ENCODE measurements around the gene ACAP2.
"Not testable (repeated sequence)": the region's sequence is repeated elsewhere in the genome, so short reads cannot be mapped to it uniquely, and the experiment has no call there.

The ACAP2 gene

DNA sequence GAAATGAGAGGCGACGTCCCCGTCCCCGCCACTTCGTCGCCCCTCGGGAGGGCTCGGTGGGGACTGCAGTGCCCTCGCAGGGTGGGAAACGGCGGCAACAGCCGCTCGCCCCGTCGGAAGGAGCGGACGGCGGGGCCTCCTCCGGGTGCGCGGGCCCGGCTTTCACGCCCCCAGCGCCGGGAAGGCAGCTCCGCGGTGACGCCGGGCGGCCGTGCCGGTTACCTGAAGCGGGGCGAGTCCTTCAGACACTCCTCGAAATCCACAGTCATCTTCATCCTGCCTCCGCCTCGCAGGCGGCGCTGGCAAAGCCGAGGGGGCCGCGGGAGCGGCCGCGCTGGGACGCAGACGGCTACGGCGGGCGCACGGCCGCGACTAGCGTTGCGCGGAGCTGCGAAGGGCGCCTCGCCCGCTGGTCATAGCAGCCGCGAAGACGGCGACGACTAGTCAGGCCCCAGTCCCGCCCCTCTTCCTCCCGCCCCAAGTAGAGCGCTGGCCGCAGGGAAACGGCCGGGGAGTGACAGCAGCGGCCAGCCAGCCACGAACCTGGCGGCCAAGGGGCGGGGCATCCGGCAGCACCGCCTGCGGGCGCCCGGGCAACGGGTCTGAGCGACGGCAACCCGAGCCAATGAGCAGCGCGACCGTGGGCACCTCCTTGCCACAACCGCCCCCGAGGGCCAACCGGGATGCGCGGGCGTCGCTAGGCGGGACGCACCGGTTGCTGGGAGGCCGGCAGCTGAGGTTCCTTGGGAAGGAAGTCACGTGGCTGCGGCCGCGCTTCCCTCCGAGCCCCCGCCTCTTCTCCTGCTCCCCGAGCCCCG is at the start of gene ACAP2:
Gene ACAP2, minus strand, starts transcription at position 448 of the 818 bp plus-strand sequence. Its CDS starts 173 bp downstream, at position 275.
- DNase-seq (ENCODE audit: low spot score), result peak; percentile 100

DNA sequence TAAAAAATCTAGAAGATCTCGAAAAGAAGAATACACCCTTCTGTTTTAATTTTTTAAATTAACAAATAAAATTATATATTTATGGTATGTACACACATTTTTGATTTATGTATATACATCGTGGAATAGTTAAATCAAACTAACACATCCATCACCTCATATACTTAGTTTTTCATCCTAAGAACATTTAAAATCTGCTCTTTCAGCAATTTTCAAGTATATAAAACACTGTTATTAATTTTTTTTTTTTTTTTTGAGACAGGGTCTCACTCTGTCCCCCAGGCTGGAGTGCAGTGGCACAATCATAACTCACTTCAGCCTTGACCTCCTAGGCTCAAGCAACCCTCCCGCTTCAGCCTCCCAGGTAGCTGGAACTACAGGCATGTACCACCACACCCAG is 32.8 kb upstream of the ACAP2 start:
- no peak for DNase-seq (ENCODE audit: low spot score)

DNA sequence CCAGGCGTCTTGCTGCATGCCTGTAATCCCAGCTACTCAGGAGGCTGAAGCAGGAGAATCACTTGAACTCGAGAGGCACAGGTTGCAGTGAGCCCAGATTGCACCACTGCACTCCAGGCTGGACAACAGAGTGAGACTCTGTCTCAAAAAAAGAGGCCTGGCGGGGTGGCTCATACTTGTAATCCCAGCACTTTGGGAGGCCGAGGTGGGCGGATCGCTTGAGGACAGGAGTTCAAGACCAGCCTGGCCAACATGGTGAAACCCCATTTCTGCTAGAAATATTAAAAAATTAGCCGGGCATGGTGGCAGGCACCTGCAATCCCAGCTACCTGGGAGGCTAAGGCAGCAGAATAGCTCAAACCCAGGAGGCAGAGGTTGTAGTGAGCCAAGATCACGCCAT is 32.3 kb upstream of the ACAP2 start:
- not testable (repeated sequence) for DNase-seq (ENCODE audit: low spot score)

- DNase-seq (ENCODE audit: low spot score), result no peak
Observed at GRCh38 chr3:195468841-195469240, 26.0 kb upstream of the ACAP2 start.

GRCh38 chr3:195468391-195468776 is 25.6 kb upstream of the ACAP2 start:
- no peak for DNase-seq (ENCODE audit: low spot score)

DNA sequence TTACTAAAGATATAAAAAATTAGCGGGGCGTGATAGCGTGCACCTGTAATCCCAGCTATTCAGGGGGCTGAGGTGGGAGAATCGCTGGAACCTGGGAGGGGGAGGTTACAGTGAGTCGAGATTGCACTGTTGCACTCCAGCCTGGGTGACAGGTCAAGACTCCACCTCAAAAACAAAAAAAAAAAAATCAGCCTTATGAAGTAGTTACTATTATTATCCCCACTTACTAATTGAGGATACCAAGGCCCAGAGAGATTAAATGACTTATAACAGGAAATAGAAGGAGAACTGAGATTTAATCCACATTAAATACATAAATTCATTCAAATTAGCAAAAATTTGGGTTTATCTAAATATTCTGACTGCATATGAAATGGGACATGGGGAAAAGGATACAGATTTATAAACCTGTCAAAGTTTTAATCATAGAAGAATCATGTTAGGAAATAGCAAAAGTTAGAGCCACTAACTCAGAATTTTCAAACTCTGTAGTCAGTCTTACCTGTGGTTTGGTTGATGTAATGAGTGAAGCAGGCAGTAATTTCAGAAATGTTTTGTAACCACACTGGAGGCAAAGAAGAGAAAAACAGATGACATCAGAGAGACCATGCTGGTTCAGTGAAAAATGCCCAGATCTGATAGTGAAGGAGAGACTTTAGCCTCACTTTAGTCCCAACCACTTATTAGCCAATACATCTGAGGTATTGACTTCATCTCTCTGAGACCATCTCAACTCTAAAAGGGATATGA is 25.0 kb upstream of the ACAP2 start:
- no peak for DNase-seq (ENCODE audit: low spot score)

GRCh38 chr3:195466251-195466650 is 23.4 kb upstream of the ACAP2 start:
- no peak for DNase-seq (ENCODE audit: low spot score)

DNA sequence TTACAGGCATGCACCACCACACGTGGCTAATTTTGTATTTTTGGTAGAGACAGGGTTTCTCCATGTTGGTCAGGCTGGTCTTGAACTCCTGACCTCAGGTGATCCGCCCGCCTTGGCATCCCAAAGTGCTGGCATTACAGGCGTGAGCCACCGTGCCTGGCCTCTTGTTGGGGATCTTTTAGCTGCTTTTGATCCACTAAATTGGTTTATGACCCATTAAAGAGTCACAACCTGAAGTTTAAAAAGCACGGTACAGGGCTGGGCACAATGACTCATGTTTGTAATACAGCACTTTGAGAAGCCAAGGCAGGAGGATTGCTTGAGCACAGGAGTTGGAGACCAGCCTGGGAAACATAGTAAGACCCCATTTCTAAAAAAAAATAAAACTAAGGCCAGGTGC is 20.1 kb upstream of the ACAP2 start:
- peak; percentile 73 for DNase-seq (ENCODE audit: low spot score)

DNA sequence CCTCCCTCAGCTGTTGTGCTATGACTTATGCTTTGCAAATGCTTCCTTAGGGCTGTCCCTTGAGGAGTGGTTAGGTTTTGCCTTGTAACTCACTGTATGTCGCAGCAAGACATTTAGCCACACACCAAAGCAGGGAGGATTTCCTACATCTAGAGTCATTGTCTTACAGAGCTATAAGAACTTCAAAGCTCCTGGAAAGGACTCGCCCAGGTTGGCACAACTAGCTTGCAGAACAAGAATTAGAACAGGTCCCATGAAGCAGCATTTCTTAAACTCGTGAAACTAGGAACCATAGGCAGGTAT is 19.4 kb upstream of the ACAP2 start:
- peak; percentile 46 for DNase-seq (ENCODE audit: low spot score)

DNA sequence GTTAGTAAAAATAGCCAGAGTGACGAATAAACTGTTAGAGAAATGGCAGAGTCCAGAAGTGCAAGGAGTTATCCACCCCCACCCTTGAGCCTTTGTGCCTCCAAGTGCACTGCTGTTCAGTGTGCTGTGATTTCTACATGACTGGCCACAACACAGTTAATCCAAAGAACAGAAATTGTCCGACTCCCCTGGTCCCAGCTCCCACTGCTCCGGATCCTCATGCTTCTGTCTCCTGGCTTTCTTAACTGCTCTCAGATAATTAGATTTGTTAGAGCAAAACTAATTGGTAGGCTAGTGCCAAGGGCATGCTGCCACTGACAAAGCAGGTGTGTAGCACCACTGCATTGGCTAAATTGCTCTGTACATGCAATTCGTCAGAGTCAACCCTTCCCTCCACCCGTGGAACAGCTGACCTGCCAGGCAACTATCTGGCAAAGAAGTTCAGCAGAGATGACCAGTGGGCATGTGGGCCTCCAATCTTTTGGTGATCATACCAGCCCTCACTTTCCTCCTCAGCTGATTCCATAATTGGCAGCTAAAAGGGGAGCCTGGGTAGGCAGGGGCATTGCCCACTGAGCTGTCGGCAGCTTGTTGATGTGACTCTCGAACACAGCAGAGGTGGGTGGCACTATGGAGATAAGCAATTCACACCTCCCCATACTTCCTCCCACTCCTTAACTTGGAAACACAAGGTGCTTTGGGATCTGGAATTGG is 18.9 kb upstream of the ACAP2 start:
- no peak for DNase-seq (ENCODE audit: low spot score)

GRCh38 chr3:195460091-195460713 is 17.4 kb upstream of the ACAP2 start:
- no peak for DNase-seq (ENCODE audit: low spot score)

- no peak for DNase-seq (ENCODE audit: low spot score)
Observed at GRCh38 chr3:195458316-195458717, 15.5 kb upstream of the ACAP2 start.

- DNase-seq (ENCODE audit: low spot score), result no peak
Observed at GRCh38 chr3:195455789-195456188, 13.0 kb upstream of the ACAP2 start.

- DNase-seq (ENCODE audit: low spot score), result peak; percentile 59
Observed at GRCh38 chr3:195453236-195453635, 10.4 kb upstream of the ACAP2 start.

GRCh38 chr3:195451373-195452015 is 8.7 kb upstream of the ACAP2 start:
- DNase-seq (ENCODE audit: low spot score), result no peak

DNA sequence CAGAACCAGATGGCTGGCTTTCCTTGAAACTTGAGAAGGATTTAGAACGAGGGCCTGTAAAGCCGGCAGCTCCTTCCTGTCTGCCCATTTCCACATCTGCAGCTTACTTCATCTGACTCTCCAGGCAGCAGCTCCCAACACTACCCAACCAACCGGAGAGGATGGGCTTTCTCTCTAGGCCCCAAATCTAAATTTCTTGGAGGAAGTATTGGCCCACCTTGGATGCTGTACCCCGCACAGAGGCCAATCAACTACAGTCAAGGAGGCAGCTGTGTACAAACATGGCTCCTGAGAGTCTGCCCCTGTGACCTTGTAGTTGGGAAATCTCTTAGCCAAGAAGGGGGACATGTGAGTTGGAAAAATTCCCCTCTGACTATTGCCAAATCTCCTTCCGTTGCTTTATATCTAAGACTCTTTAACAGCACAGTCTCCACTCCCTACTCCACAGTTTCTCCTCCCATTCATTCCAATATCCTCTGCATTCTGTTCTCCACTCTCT is 8.0 kb upstream of the ACAP2 start:
- no peak for DNase-seq (ENCODE audit: low spot score)

DNA sequence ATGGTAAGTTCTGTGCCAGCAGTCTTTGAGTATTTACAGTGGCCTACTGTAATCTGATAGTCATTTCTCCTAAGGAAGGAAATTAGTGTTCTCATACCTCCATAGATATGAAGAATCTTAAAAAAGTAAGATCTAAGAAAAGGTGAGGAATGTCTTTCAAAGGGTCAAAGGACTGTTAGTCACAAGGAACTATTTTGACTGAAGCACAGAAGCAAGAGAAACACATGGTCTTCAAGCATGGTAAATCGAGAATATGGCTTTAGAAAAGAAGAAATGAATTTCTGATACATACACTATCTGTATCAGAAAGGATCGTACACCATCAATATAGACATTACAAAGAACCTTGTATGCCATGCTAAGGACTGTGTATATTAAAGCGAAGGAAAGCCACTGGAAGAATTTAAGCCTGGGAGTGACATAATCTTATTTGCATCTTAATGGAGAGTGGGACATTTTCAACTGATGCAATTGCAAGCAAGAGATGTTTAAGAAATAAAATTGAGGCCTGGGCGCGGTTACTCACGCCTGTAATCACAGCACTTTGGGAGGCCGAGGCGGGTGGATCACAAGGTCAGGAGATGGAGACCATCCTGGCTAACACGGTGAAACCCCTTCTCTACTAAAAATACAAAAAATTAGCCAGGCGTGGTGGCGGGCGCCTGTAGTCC is 5.5 kb upstream of the ACAP2 start:
- no peak for DNase-seq (ENCODE audit: low spot score)

GRCh38 chr3:195447201-195447600 is 4.4 kb upstream of the ACAP2 start:
- DNase-seq (ENCODE audit: low spot score), result peak; percentile 56

DNA sequence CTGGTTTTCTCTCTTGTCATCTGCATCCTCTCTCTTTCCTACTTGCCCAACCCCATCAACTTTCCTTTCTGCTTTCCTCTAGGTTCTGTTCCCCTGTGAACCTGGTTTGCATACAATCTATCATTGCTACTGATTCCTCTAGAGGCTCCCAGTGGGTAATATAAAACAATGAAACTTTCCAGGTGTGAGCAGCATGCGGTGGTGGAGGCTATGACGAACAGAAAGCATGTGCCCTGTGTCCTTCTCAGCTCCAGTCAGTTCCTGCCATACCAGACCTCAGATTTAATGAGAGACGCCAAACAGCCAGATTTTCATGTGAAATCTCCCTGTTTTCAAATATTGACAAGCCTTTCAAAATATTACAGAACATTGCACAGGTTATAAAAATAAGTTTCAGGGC is 3.5 kb upstream of the ACAP2 start:
- no peak for DNase-seq (ENCODE audit: low spot score)

DNA sequence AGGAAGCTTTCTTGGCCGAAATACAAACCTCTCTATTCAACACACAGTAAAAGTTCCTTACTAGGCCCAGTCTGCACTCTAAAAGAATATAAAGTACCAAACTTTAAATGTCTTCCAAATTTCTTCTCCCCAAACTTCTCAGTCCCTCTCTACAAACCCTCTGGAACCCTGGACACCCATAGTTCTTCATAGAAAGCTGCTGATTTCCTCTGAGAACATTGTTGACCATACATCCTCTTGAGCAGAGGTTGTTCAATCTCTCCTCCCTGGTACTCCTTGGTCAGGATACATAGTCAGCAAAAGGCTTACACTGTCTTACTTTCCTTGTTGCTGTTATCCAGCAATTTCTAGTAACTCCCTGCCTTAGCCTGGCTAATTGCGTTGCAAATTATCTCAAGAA is 3.1 kb upstream of the ACAP2 start:
- no peak for DNase-seq (ENCODE audit: low spot score)

DNA sequence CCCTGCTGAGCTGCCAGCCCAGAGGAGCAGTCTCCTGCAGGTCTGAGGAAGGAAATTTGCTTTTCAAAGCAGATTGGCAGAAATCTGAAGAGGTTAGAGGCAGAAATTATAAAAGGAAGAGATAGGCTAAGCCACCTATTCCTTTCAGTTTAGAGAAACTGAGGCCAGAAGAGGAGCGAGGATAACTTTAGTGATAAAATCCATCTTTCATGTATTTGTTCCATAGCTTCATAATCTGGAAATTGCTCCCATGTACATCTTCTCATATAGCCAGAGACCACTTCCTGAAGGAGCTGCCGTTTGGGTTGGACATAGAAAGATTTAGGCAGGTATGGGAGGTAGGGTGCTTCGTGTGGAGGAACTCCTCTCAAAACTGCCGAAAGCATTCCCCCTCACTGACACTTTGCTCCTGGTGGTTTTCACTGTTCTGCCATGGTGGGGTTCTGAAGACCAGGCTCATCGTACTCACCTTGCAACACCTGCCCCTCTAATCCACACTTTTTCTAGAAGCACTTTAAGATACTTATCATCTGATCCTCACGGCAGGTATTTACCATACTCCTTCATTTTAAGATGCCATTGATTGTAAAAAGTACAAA is 670 bp upstream of the ACAP2 start:
- no peak for DNase-seq (ENCODE audit: low spot score)
